Upper lobe of left lung (tissue), 4 donors: Measurements from ENCODE around the gene PRKAR1B.

Source experiments
- CTCF ChIP-seq, 6 experiments: fragments of 450-650 bp in 4 of 6; fragments of 200-600 bp in 2 of 6; sonication (generic) in 2 of 6; IDR thresholded peaks; one replicate each; pipeline ENCODE4 v1.5.1; 2016 to 2019; ENCODE audit warnings: antibody characterized with exemption in 6 of 6
- POLR2A ChIP-seq, 4 donors: fragments of 450-650 bp; IDR thresholded peaks; one replicate each; pipeline ENCODE4 v1.5.1; 2016 to 2017; ENCODE audit warnings: antibody characterized with exemption in 4 of 4, mild to moderate bottlenecking in 2 of 4
- POLR2AphosphoS5 ChIP-seq, 2 donors: sonication (generic); formaldehyde crosslinking; IDR thresholded peaks; one replicate each; pipeline ENCODE4 v1.5.1; 2017; ENCODE audit warnings: antibody characterized with exemption in 2 of 2

DNA sequence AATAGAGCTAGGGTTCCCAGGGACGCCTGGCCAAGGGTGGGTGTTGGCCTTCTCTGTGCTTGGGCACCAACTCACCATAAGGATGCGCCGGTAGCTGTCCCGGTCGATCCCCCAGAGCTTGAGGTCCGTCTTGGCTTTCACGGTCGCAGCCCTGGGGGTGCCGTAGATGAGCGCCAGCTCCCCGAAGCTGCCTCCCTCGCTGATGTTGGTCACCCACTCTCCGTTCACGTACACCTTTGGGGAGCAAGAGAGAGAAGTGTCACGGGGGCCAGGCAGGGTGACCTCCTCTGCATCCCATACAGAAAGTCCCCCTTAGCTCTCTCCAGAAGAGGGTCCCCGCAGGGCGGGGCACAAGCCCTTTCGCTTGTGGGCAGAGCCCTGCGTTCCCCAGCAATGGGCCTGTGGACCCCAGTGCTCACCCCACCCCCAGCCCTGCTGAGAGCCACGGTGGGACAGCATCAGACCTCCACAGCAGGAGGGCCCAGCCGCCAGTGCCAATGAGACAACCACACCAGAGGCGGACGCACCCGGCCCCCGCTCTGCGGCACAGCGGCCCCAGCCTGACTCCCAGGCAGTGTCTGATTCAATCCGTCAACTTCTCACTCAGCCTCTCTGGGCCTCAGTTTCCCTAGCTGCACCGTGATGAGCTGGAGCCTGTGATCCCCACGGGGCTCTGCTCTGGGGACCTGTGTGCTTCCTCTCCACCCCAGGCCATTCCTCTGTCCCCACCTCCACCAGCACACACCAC is 130.8 kb downstream of the PRKAR1B start:
- TF ChIP-seq POLR2A (IDR thresholded peaks at IDR 0.05) (no peak), CTCF (IDR thresholded peaks at IDR 0.05) (no peak), POLR2AphosphoS5 (IDR thresholded peaks at IDR 0.05) (no peak)
